H9 (cell line): ENCODE data around the gene NANOS3. TPM values are rescaled to one million over a fixed set of nuclear protein-coding genes. Genes with fewer than 3 reads are reported as not detected.

Source experiments
- DNase-seq: peaks from one replicate; pipeline ENCODE4 v3.0.0-alpha.2; 2017
- H2AFZ ChIP-seq: one replicate; pipeline ENCODE4 v1.6.1; 2013; ENCODE audit warnings: mild to moderate bottlenecking, low read length, control low read depth, moderate library complexity
- H2AK5ac ChIP-seq: 2 replicates; pipeline ENCODE4 v1.6.1; 2013; ENCODE audit warnings: low read length, control low read depth, mixed read lengths; ENCODE audit not compliant: insufficient read length
- H2BK120ac ChIP-seq: one replicate; pipeline ENCODE4 v1.6.1; 2013; ENCODE audit warnings: low read depth, mild to moderate bottlenecking, low read length, control low read depth, inconsistent platforms; ENCODE audit not compliant: poor library complexity, severe bottlenecking
- H2BK12ac ChIP-seq: 2 replicates; pipeline ENCODE4 v1.6.1; 2013; ENCODE audit warnings: low read length, control low read depth, mixed read lengths, low read depth; ENCODE audit not compliant: insufficient read length
- H2BK15ac ChIP-seq: 2 replicates; pipeline ENCODE4 v1.6.1; 2013; ENCODE audit warnings: low read depth, low read length, control low read depth
- H2BK20ac ChIP-seq: one replicate; pipeline ENCODE4 v1.6.1; 2013; ENCODE audit warnings: low read depth, mild to moderate bottlenecking, low read length, control low read depth, inconsistent platforms; ENCODE audit not compliant: poor library complexity, severe bottlenecking
- H2BK5ac ChIP-seq: 2 replicates; pipeline ENCODE4 v1.6.1; 2013; ENCODE audit warnings: low read length, control low read depth, mixed read lengths; ENCODE audit not compliant: insufficient read length
- H3K14ac ChIP-seq: 2 replicates; pipeline ENCODE4 v1.6.1; 2013; ENCODE audit warnings: low read length, control low read depth; ENCODE audit not compliant: insufficient read depth
- H3K18ac ChIP-seq: 2 replicates; pipeline ENCODE4 v1.6.1; 2013; ENCODE audit warnings: low read depth, mild to moderate bottlenecking, mixed read lengths, low read length, control low read depth; ENCODE audit not compliant: insufficient read length
- H3K23ac ChIP-seq: 2 replicates; pipeline ENCODE4 v1.6.1; 2013; ENCODE audit warnings: low read length, control low read depth, mixed read lengths, low read depth; ENCODE audit not compliant: insufficient read length
- H3K23me2 ChIP-seq: 2 replicates; pipeline ENCODE4 v1.6.1; 2013; ENCODE audit warnings: low read depth, mild to moderate bottlenecking, mixed read lengths, low read length, control low read depth; ENCODE audit not compliant: insufficient read length, poor library complexity, severe bottlenecking
- H3K27ac ChIP-seq: 2 replicates; pipeline ENCODE4 v1.5.1; 2013; ENCODE audit warnings: low read length, control low read depth, mixed read lengths, low read depth; ENCODE audit not compliant: insufficient read length
- H3K27me3 ChIP-seq: 2 replicates; pipeline ENCODE4 v1.6.1; 2013; ENCODE audit warnings: low read length, control low read depth, inconsistent platforms; ENCODE audit not compliant: insufficient read depth
- H3K4ac ChIP-seq: 2 replicates; pipeline ENCODE4 v1.6.1; 2013; ENCODE audit warnings: low read depth, mild to moderate bottlenecking, control low read depth, inconsistent platforms, low read length, moderate library complexity
- H3K4me1 ChIP-seq: 2 replicates; pipeline ENCODE4 v1.6.1; 2013; ENCODE audit warnings: low read length, control low read depth, inconsistent platforms; ENCODE audit not compliant: insufficient read depth
- H3K4me2 ChIP-seq: 2 replicates; pipeline ENCODE4 v1.6.1; 2013; ENCODE audit warnings: low read length, control low read depth, mixed read lengths; ENCODE audit not compliant: insufficient read length, insufficient read depth
- H3K56ac ChIP-seq: 2 replicates; pipeline ENCODE4 v1.6.1; 2013; ENCODE audit warnings: low read depth, mild to moderate bottlenecking, mixed read lengths, low read length, control low read depth; ENCODE audit not compliant: insufficient read length
- H3K79me1 ChIP-seq: 2 replicates; pipeline ENCODE4 v1.6.1; 2013; ENCODE audit warnings: low read depth, mild to moderate bottlenecking, moderate library complexity, low read length, control low read depth, inconsistent platforms; ENCODE audit not compliant: insufficient read depth, poor library complexity, severe bottlenecking
- H3K79me2 ChIP-seq: 2 replicates; pipeline ENCODE4 v1.6.1; 2013; ENCODE audit warnings: low read length, control low read depth, inconsistent platforms; ENCODE audit not compliant: insufficient read depth
- H3K9ac ChIP-seq: 2 replicates; pipeline ENCODE4 v1.6.1; 2013; ENCODE audit warnings: low read length, control low read depth, mixed read lengths; ENCODE audit not compliant: insufficient read length; ENCODE audit errors: extremely low read depth
- H3K9me3 ChIP-seq: one replicate; pipeline ENCODE4 v1.6.1; 2013; ENCODE audit warnings: low read depth, low read length, inconsistent platforms; ENCODE audit not compliant: control insufficient read depth
- H3T11ph ChIP-seq: one replicate; pipeline ENCODE4 v1.6.1; 2013; ENCODE audit warnings: mild to moderate bottlenecking, low read length, control low read depth, inconsistent platforms
- H4K20me1 ChIP-seq: one replicate; pipeline ENCODE4 v1.6.1; 2013; ENCODE audit not compliant: control insufficient read depth, insufficient read length, insufficient read depth
- H4K5ac ChIP-seq: 2 replicates; pipeline ENCODE4 v1.6.1; 2013; ENCODE audit warnings: low read depth, mild to moderate bottlenecking, mixed read lengths, low read length, control low read depth; ENCODE audit not compliant: insufficient read length
- H4K8ac ChIP-seq: replicated peaks from 2 replicates; pipeline ENCODE4 v1.6.1; 2013; ENCODE audit warnings: low read length, control low read depth, mixed read lengths, low read depth; ENCODE audit not compliant: insufficient read length
- H4K91ac ChIP-seq: 2 replicates; pipeline ENCODE4 v1.6.1; 2013; ENCODE audit warnings: low read depth, mild to moderate bottlenecking, moderate library complexity, mixed read lengths, low read length, control low read depth; ENCODE audit not compliant: insufficient read length
- H3K27ac Mint-ChIP-seq, 3 experiments: 2 replicates in 2 of 3; 3 replicates in 1 of 3; pipeline ENCODE4 v1.8.0; 2020 to 2021; ENCODE audit warnings: mixed read lengths in 3 of 3, mild to moderate bottlenecking in 1 of 3, moderate library complexity in 1 of 3
- H3K27me3 Mint-ChIP-seq: 2 replicates; pipeline ENCODE4 v1.8.0; 2021; ENCODE audit warnings: low read depth, mild to moderate bottlenecking, moderate library complexity, mixed read lengths
- H3K36me3 Mint-ChIP-seq, 3 experiments: 2 replicates in 2 of 3; 3 replicates in 1 of 3; pipeline ENCODE4 v1.8.0; 2020 to 2021; ENCODE audit warnings: low read depth in 3 of 3, mixed read lengths in 3 of 3; ENCODE audit not compliant: insufficient read depth in 1 of 3
- H3K4me1 Mint-ChIP-seq, 2 experiments: 2 replicates each; pipeline ENCODE4 v1.8.0; 2020; ENCODE audit warnings: mixed read lengths in 2 of 2
- H3K4me3 Mint-ChIP-seq, 2 experiments: 2 replicates in 1 of 2; 3 replicates in 1 of 2; pipeline ENCODE4 v1.8.0; 2020 to 2021; ENCODE audit warnings: mild to moderate bottlenecking in 2 of 2, mixed read lengths in 2 of 2, moderate library complexity in 1 of 2
- H3K9me3 Mint-ChIP-seq, 2 experiments: 2 replicates in 1 of 2; 3 replicates in 1 of 2; pipeline ENCODE4 v1.8.0; 2020; ENCODE audit warnings: mild to moderate bottlenecking in 2 of 2, mixed read lengths in 2 of 2, moderate library complexity in 1 of 2
- WGBS: extraction: QIAGEN DNeasy Blood & Tissue Kit; methylation state at CpG from one replicate; pipeline ENCODE4 v1.1.7; 2013; ENCODE audit warnings: missing lambda C conversion rate, low lambda C conversion rate, mixed read lengths; ENCODE audit not compliant: insufficient read length; ENCODE audit errors: extremely low coverage; 5-methylcytosine and 5-hydroxymethylcytosine counted together
- total RNA-seq: library from RNA; stranded (reverse); gene quantifications from 2 replicates; pipeline ENCODE4 v1.2.1, GENCODE V29; 2021
- TF ChIP-seq, protein P1 (sequence below): fragments of 200-600 bp; sonication (generic); conservative IDR thresholded peaks from 3 replicates; pipeline ENCODE4 v1.8.0; 2021; ENCODE audit warnings: antibody characterized with exemption, mild to moderate bottlenecking

Gene NANOS3
- total RNA-seq, 1 experiment from 2014 or later: not detected

DNA sequence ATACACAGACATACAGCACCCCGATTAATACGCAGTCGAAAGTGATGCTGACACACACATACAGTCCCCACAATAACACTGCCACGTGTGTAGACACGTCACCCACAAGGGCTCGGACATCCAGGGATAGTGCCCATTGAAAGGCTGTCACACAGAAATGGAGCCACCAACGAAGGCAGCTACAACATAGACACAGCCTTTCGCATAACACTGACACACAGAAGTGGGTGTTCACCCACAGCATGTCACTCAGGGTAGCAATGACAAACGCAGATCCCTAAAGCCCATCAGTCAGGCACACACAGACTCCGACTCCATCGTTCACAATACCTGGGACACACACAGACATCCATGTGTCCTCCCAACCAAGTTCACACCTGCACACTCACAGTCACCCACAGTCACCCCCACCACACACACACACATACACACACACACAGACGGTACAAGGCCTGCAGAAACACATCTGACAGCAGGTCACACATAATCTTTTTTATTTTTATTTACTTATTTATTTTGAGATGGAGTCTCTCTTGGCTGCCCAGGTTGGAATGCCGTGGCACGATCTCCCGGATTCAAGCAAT, 10.4 kb upstream of the NANOS3 start:
- Histone ChIP-seq H3K27ac (no peak overlapping the region), H2AK5ac (no peak overlapping the region), H4K8ac (no peak overlapping the region), H3K9ac (no peak overlapping the region), H3K4me2 (no peak overlapping the region), H2BK120ac (no peak overlapping the region), H3K79me1 (no peaks in the 10 kb centered on the region), H2BK5ac (no peak overlapping the region), H3K56ac (no peak overlapping the region), H3K23ac (no peak overlapping the region), H3K14ac (no peak overlapping the region), H4K5ac (no peak overlapping the region), H3K4ac (no peak overlapping the region), H3K9me3 (no peaks in the 10 kb centered on the region), H2BK15ac (no peak overlapping the region), H2BK12ac (no peak overlapping the region), H3K27me3 (peaks cover 30% of the 10 kb centered on the region; the same call in 1 of the 2 replicates), H2BK20ac (no peak overlapping the region), H4K20me1 (no peaks in the 10 kb centered on the region), H2AFZ (no peak overlapping the region), H3K79me2 (no peaks in the 10 kb centered on the region), H3K18ac (no peak overlapping the region), H3K4me1 (no peaks in the 10 kb centered on the region), H3T11ph (no peak overlapping the region), H3K23me2 (peaks cover 2% of the 10 kb centered on the region), H4K91ac (no peak overlapping the region)
- TF ChIP-seq, protein P1, sequence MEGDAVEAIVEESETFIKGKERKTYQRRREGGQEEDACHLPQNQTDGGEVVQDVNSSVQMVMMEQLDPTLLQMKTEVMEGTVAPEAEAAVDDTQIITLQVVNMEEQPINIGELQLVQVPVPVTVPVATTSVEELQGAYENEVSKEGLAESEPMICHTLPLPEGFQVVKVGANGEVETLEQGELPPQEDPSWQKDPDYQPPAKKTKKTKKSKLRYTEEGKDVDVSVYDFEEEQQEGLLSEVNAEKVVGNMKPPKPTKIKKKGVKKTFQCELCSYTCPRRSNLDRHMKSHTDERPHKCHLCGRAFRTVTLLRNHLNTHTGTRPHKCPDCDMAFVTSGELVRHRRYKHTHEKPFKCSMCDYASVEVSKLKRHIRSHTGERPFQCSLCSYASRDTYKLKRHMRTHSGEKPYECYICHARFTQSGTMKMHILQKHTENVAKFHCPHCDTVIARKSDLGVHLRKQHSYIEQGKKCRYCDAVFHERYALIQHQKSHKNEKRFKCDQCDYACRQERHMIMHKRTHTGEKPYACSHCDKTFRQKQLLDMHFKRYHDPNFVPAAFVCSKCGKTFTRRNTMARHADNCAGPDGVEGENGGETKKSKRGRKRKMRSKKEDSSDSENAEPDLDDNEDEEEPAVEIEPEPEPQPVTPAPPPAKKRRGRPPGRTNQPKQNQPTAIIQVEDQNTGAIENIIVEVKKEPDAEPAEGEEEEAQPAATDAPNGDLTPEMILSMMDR: no peak
- peaks cover 81% of the 10 kb centered on the region for H3K27me3 Mint-ChIP-seq
- H3K9me3 Mint-ChIP-seq: no peaks in the 10 kb centered on the region
- H3K4me3 Mint-ChIP-seq: peak overlapping the region; percentile 60 to 78
- DNase-seq: no peak
- no peak overlapping the region for H3K27ac Mint-ChIP-seq
- no CpG with 5 or more reads among the region's 15 CpGs for WGBS
- H3K36me3 Mint-ChIP-seq: no peaks in the 10 kb centered on the region; a peak in 2 of 7 replicates
- H3K4me1 Mint-ChIP-seq: peaks cover 16 to 23% of the 10 kb centered on the region in 2 experiments
